Measurements from ENCODE around the gene RNF20.

- no peak for TF ChIP-seq CTCF (optimal IDR thresholded peaks at IDR 0.05 in 1 of 3, IDR thresholded peaks at IDR 0.05 in 1 of 3, conservative IDR thresholded peaks at IDR 0.05 in 1 of 3; ENCODE audit: extremely low read depth in 1 of 3, insufficient read depth in 2 of 3, low read length in 3 of 3)
- no peak for TF ChIP-seq EZH2 (IDR thresholded peaks at IDR 0.05; ENCODE audit: low read length)
Measured at GRCh38 chr9:101527066-101527465, 6.6 kb upstream of the RNF20 start.

Data from keratinocyte (primary cell).